Spleen (tissue), 13 donors: Measurements from ENCODE around the gene STAP2. TPM values are rescaled to one million over a fixed set of nuclear protein-coding genes. Genes with fewer than 3 reads are reported as not detected.

ENCODE experiments used
- DNase-seq: peaks from one replicate; pipeline ENCODE4 v3.0.0-alpha.2; 2020
- H3K27ac ChIP-seq, 8 donors: fragments of 200-600 bp; sonication (generic) in 7 of 8; 1 replicate in 4 of 8; 2 replicates in 4 of 8; pipeline versions ENCODE4 v1.5.0 to v1.8.0; 2016 to 2021; ENCODE audit warnings: inconsistent platforms in 4 of 8, mild to moderate bottlenecking in 4 of 8, moderate library complexity in 1 of 8
- H3K27me3 ChIP-seq, 7 donors: fragments of 200-600 bp; sonication (generic) in 6 of 7; replicated peaks in 1 of 7; 1 replicate in 4 of 7; 2 replicates in 3 of 7; pipeline versions ENCODE4 v1.5.0 to v1.8.0; 2016 to 2021; ENCODE audit warnings: inconsistent platforms in 3 of 7, mild to moderate bottlenecking in 1 of 7
- H3K36me3 ChIP-seq, 6 donors: fragments of 200-600 bp; sonication (generic) in 5 of 6; 1 replicate in 4 of 6; 2 replicates in 2 of 6; pipeline versions ENCODE4 v1.5.0 to v1.8.0; 2016 to 2021; ENCODE audit warnings: inconsistent platforms in 2 of 6
- H3K4me1 ChIP-seq, 6 donors: fragments of 200-600 bp; sonication (generic) in 5 of 6; 1 replicate in 3 of 6; 2 replicates in 3 of 6; pipeline versions ENCODE4 v1.5.0 to v1.8.0; 2016 to 2021; ENCODE audit warnings: inconsistent platforms in 3 of 6
- H3K4me3 ChIP-seq, 8 donors: fragments of 200-600 bp; sonication (generic) in 7 of 8; 1 replicate in 4 of 8; 2 replicates in 4 of 8; pipeline versions ENCODE4 v1.5.0 to v1.8.0; 2016 to 2021; ENCODE audit warnings: inconsistent platforms in 4 of 8, mild to moderate bottlenecking in 4 of 8, moderate library complexity in 2 of 8
- H3K9me3 ChIP-seq, 8 donors: fragments of 200-600 bp; sonication (generic) in 7 of 8; 1 replicate in 4 of 8; 2 replicates in 4 of 8; pipeline versions ENCODE4 v1.5.0 to v1.8.0; 2016 to 2021; ENCODE audit warnings: inconsistent platforms in 4 of 8
- CTCF ChIP-seq, 11 experiments: fragments of 200-600 bp in 7 of 11; fragments of 450-650 bp in 4 of 11; sonication (generic) in 4 of 11; IDR thresholded peaks in 8 of 11; conservative IDR thresholded peaks in 3 of 11; 1 replicate in 7 of 11; 2 replicates in 4 of 11; pipeline versions ENCODE4 v1.4.0 to v1.8.0; 2016 to 2021; ENCODE audit warnings: antibody characterized with exemption in 11 of 11, inconsistent platforms in 4 of 11, mild to moderate bottlenecking in 1 of 11
- POLR2A ChIP-seq, 3 donors: fragments of 450-650 bp; IDR thresholded peaks; one replicate each; pipeline ENCODE4 v1.5.1; 2017; ENCODE audit warnings: antibody characterized with exemption in 3 of 3, mild to moderate bottlenecking in 1 of 3
- POLR2AphosphoS5 ChIP-seq, 3 donors: sonication (generic); formaldehyde crosslinking; IDR thresholded peaks; one replicate each; pipeline ENCODE4 v1.5.1; 2017; ENCODE audit warnings: antibody characterized with exemption in 3 of 3
- WGBS, 5 donors: extraction: QIAGEN DNeasy Blood & Tissue Kit in 3 of 5; methylation state at CpG; one replicate each; pipeline versions ENCODE4 v1.1.5 to v1.1.7; 2013 to 2018; 5-methylcytosine and 5-hydroxymethylcytosine counted together
- intact Hi-C: fragments of 100-400 bp; cut with DNase I; formaldehyde crosslinking; loops from one replicate; pipeline ENCODE4 v1.15.0; 2023; ENCODE audit warnings: low total_unique reads
- long read RNA-seq, 2 donors: transcript quantifications; one replicate each; lab custom pipeline, GENCODE V29; 2026
- polyA plus RNA-seq, 3 donors: library from polyadenylated mRNA; stranded (reverse); fragments of 200-250 nt; gene quantifications; one replicate each; pipeline ENCODE4 v1.2.1, GENCODE V29; 2013
- total RNA-seq, 7 donors: library from RNA; depleted of rRNA in 3 of 7; stranded (reverse); fragments of >200 nt in 3 of 7; fragmentation: NEBNext Ultra II Directional in 4 of 7; extraction: Animal tissue kit (Norgen Biotek cat#: 25700) in 4 of 7; gene quantifications; one replicate each; pipeline versions ENCODE4 v1.1.0 to v1.2.1, GENCODE V29; 2016 to 2021
- donor health status: healthy with polysubstance abuse.
- donor health status: DM: no; HTN: no; CAD: no; lungs with moderate emphysema.
- donor health status: DM: no; HTN: no; CAD: no.
- donor health status: Bipolar disorder and iron deficiency.
- donor health status: healthy.
- donor health status: DM: no; HTN: no; CAD: no.
- donor health status: DM: yes; HTN: yes; CAD: no.

Gene STAP2
- total RNA-seq (1 to 10 TPM in 4 of 7 donors, under 1 TPM in 2, not detected in 1; 0.79 to 5.1 (median 1.6) TPM), polyA plus RNA-seq (1 to 10 TPM; 2.1 to 2.9 (median 2.5) TPM)
- long read RNA-seq, donor 1, partial matches to known transcripts: 0 of 2 reads
- long read RNA-seq, donor 1, other reads (novel, unspliced or antisense): 0 of 2 reads
- long read RNA-seq, donor 2, partial matches to known transcripts: 0 of 1 reads
- long read RNA-seq, donor 2, other reads (novel, unspliced or antisense): 0 of 1 reads

- no peak for DNase-seq
- H3K27me3 ChIP-seq: peaks cover 0 to 23% (median 0%) of the 10 kb centered on the region in 7 donors
- H3K4me1 ChIP-seq: peaks cover 9 to 34% (median 21%) of the 10 kb centered on the region in 6 donors
- 43 to 54% (median 46%) methylated on average over 26 to 27 of the region's 27 CpGs for WGBS, 5 donors
- no peaks in the 10 kb centered on the region for H3K36me3 ChIP-seq
- no peaks in the 10 kb centered on the region for H3K9me3 ChIP-seq
- intact Hi-C loops: no loop called here
- TF ChIP-seq POLR2AphosphoS5 (IDR thresholded peaks at IDR 0.05): no peak
- TF ChIP-seq POLR2A (IDR thresholded peaks at IDR 0.05): no peak
- no peak for TF ChIP-seq CTCF (IDR thresholded peaks at IDR 0.05 in 8 of 11, conservative IDR thresholded peaks at IDR 0.05 in 3 of 11)
- H3K27ac ChIP-seq: peak within 1 kb of the TSS in 7 of 8 donors; percentile 36 to 69 (median 54)
- peak within 1 kb of the TSS; percentile 13 to 61 (median 30) for H3K4me3 ChIP-seq
These were observed at the start of gene STAP2 for GRCh38 chr19:4338441-4339355. Gene STAP2, minus strand, starts transcription at chr19:4338827. Its CDS starts 74 bp downstream, at chr19:4338753.

- intact Hi-C loops: no loop called here
- peak overlapping the region in 6 of 8 donors; percentile 22 to 89 (median 52) for H3K27ac ChIP-seq
- DNase-seq: no peak
- no peaks in the 10 kb centered on the region for H3K27me3 ChIP-seq
- 66 to 78% (median 66%) methylated on average over 13 of the region's 13 CpGs for WGBS, 5 donors
- no peak overlapping the region for H3K4me3 ChIP-seq
- peaks cover 46 to 98% (median 80%) of the 10 kb centered on the region in 6 donors for H3K4me1 ChIP-seq
- no peaks in the 10 kb centered on the region for H3K9me3 ChIP-seq
- H3K36me3 ChIP-seq: peaks cover 0 to 73% (median 16%) of the 10 kb centered on the region in 6 donors
- TF ChIP-seq POLR2A (IDR thresholded peaks at IDR 0.05) (no peak), POLR2AphosphoS5 (IDR thresholded peaks at IDR 0.05) (peak in 1 of 3 donors; percentile 41), CTCF (IDR thresholded peaks at IDR 0.05 in 8 of 11, conservative IDR thresholded peaks at IDR 0.05 in 3 of 11) (peak in 2 of 11 experiments; percentile 11 to 14)
These were observed 47.6 kb upstream of the STAP2 start for GRCh38 chr19:4386041-4386782.

GRCh38 chr19:4385291-4386040 is 46.8 kb upstream of the STAP2 start:
- H3K27ac ChIP-seq: peak overlapping the region in 7 of 8 donors; percentile 22 to 89 (median 47)
- DNase-seq: no peak
- H3K9me3 ChIP-seq: no peaks in the 10 kb centered on the region
- no peaks in the 10 kb centered on the region for H3K27me3 ChIP-seq
- peaks cover 43 to 98% (median 77%) of the 10 kb centered on the region in 6 donors for H3K4me1 ChIP-seq
- no peak overlapping the region for H3K4me3 ChIP-seq
- intact Hi-C loops: no loop called here
- WGBS, 5 donors: 45 to 83% (median 77%) methylated on average over 13 to 15 of the region's 15 CpGs
- peaks cover 0 to 73% (median 16%) of the 10 kb centered on the region in 6 donors for H3K36me3 ChIP-seq
- TF ChIP-seq POLR2AphosphoS5 (IDR thresholded peaks at IDR 0.05): peak in 1 of 3 donors; percentile 3
- TF ChIP-seq CTCF (IDR thresholded peaks at IDR 0.05 in 8 of 11, conservative IDR thresholded peaks at IDR 0.05 in 3 of 11): no peak
